Measurements from ENCODE around the gene SEMA3A. TPM values are rescaled to one million over a fixed set of nuclear protein-coding genes. Genes with fewer than 3 reads are reported as not detected.

The SEMA3A gene
- total RNA-seq, 1 donor from 2014 or later: 80.2 TPM

DNA sequence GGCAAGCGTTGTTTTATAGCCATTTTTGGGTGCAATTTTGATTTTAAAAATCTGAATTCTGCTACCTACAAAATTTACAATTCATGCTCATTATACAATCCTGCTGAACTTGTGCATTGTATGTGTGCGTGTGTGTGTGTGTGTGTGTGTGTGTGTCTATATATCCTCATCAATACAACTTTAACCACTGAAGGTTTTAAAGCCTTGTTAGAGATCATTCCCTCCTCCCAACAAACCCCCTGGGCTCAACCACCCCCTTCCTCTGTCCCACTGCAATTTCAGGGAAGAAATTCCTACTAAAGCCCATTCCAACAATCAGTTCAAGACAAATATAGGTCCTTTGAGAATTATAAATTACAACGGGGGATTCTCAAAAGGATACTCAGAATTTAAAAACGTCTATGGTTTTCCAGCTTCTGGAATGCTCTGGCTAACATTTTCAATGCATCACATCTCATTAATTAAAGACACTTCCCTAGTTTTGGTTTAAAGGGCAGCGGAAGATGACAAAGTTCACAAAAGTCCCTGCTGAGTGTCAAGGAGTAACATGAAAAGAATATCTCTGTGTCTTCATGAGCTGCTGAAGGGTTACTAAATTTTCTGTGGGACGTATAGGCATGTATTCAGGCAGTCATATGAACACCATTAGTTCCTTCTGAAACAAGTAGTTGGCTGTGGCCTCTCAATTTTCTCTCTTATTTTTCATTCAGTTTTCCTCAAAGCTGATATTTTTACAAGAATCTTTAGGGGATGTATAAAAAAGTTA, 889 bp upstream of the SEMA3A start:
- DNase-seq: no peak

DNA sequence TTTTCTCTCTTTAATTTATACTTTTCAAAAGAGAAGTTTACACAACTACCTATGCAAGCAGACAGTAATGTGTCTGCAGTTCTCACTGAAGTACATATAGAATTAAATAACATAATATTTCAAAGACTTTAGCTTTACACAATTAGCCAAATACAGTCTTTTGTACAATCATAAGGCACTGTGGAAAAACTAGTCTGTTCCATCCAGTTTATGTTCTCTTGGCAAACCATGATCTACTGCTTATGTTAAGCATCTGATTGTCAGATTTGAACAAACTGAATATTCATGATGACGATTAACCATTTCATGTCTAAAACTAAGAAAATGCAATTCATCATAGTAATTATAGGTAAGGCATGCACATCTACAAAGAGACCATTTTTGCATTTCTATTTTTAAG, 842 bp downstream of the SEMA3A start:
- DNase-seq: peak; percentile 31

DNA sequence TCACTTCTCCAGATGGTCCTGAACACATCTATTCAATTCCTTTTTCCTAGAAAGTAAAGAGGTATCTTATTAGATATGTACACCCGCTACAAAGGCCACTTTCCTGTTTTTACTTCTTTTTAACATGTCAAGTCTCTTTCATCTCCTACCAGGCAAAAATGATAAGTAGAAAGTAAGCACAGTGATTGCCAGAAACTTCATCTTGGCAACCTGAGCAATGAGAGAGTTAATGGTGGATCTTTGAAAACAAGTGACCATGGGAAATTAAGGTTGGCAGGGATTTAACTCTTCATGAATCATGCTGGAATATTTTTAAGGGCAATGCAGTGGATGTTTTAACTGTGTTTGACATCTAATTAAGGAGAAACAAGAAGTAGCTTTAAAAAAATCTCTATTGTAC, 2.7 kb downstream of the SEMA3A start:
- peak; percentile 56 for DNase-seq

DNA sequence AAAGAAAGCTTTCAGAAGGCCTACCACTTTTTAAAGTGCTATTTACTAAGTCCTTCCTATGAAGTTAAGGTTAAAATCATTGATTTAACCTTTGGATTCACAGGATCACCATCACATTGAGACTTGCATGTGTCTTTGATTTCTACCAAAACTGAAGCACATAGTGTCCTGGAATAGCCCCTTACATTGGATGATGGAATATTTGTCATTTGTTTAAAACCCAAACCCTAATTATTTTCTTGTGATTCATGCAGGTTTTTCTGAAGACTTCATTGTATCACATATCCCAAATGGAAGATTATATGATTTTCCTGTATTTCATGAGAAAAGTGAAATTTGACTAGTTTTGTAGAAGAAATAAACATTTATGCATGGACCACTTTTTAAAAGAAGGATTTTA, 3.3 kb downstream of the SEMA3A start:
- peak; percentile 20 for DNase-seq

DNA sequence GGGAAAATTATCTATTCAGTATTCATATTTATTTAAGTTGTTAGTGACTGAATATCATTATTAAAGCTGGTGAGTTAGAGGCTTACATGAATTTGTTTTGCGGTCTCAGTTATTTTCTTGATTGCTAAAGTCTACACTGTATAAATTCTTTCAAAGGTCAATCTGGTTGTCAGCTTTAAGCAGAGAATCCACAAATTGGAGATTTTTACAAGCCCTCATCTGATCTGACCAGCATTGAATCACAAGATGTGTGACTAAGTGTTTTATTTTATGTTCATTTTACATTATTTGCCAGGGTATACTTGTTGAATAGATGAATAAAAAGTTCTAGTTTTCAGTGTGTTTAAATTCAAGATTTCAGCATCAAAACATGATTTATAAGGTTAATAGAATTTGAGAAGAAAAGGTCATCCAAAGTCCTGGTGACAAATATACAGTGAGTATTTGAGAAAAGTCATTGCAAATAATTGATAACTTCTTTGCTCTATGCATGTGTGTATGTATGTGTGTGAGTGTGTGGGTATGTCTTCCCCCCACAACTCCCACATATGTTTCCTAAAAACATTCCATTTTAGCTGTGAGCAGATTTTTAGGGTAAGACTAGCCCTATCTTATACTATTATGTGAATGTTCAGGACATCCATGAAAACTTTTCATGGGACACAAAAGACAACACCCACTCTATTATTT, 4.4 kb downstream of the SEMA3A start:
- peak; percentile 17 for DNase-seq

DNA sequence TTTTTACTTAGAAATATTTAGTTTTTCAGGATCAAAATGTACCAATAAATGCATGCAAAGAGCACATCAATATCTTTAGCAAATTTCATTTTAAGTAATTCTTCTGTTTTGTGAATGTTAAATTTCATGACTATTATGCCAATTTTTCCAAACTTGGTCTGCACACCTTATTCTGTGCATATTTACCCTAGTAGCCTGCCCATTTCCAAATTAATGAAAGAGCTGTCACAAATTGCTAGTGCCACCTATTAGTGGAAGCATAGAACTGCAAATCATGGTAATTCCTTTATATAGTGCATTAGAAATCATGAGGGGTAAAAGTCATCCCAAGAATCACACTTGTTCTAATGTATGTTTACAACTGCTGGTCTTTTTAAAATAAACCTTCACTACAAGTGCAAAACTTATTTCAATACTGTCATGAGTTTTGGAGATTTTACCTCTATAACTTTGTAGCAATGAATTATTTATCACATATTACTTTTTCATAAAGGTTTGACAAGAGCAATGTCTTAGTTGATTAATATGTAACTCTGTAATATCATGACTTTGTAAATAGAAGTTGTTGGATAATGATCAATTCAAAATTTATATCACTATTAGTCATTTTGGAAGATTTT, 5.7 kb downstream of the SEMA3A start:
- DNase-seq: peak; percentile 67

DNA sequence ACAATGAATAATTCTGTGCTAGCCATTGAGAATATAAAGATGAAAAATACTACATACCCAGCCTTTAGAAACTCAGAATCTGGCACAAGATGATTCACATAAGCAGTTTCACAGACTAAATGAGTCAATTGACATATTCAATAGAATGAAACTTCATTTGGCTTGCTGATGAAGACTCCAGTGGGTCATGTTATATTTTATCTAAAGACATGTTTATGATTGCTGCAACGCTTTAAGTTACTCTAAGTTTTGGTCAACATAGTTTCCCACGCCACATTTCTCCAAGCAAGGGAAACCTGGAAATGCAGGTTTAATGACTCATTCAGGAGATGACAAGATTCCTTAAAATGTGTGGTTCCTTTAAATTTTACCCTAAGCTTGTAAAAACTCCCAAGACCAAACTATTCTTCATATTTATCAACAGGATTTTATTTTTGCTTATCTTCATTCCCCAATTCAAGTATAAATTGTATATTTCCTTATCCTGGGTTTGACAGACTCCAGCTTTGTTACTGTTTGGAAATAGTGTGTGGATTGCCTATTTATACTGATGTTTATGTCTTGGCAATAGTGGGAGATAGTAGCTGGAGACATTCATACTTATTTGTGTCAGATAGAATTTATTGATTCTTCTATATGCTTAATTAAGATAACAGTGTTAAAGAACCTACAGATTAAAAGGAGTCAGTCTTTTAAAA, 6.6 kb downstream of the SEMA3A start:
- DNase-seq: peak; percentile 78

DNA sequence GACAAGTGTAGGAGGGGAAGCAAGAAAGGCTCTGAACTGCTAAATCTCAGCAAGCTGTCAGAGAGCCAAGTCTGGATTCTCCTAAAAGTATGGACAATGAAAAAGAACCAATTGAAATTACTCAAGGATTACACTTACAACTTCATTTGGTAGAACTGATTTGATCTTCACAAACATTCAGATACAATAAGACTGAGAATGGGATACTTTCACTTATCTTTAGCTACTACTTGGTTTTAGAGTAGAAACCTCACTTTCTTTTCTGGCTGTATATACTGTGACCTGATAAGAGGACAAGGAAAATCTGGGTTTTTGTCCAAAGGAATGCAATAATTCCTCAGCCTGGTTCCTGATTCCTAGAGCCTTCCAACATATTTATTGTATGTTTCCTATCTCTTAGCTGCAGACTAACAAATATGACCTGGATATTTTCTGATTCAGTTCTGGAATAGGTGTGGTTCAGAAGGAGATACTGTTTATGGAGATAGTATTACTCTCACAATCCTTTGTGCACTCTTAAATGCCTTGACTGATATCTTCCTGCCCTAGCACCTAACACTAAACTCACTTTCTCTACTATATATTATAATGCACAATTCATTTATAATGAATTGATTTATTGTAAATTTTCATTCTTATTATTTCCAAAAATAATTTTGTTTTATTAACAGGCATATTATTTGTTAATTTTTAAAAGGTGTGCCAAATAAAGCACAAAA, 7.3 kb downstream of the SEMA3A start:
- peak; percentile 30 for DNase-seq

DNA sequence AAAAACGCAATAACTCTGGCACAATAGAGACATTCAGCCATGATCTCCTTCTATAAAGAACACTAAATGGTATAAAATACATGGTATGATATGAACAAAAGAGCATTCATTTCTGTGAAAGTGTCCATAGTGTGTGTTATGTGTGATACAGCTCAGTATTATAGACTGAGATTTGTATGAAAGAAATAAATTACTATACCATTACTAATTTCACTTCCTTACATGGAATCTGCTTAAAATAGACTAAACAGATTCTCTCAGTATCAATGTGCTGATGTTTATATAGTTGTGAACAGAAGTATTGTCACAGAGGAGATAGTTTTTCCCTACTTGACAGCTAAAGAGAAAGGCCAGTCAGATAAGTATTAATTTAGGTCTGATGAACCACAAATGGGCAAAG, 10.8 kb downstream of the SEMA3A start:
- no peak for DNase-seq

DNA sequence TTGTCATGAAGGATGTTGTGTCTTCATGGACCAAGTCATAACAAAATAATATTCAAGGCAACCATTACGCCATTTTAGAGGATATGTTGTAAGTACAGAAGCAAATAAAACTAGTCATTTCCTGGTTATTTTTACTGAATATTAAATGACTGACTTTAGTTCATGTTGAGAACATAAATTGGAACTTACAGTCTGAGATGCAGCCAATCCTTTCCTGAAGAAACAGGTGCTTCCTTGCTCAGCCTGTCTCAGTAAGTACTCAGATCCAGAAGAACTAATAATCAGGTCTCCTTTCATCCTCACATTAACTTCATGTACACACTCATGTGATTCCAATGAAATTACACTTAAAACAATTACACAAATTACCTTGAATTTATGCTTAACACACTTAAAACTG, 12.3 kb downstream of the SEMA3A start:
- peak; percentile 82 for DNase-seq

DNA sequence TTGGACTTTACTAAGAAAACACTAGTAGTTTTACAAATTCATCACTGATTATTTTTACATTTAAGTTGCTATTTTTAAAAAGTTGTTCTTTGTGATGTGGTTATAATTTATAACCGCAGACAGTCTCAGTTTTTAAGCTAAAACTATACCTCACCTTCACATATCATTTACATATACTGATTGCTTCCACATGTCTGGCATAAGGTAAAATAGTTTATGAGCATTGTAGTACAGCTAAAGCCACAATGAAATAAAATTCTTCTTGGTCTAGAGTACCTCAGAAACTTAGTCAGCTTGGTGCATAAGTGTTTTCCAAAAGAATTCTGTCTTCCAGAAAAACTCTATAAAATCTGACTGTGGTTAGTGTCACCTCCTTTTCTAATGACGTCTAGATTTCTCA, 13.0 kb downstream of the SEMA3A start:
- no peak for DNase-seq

DNA sequence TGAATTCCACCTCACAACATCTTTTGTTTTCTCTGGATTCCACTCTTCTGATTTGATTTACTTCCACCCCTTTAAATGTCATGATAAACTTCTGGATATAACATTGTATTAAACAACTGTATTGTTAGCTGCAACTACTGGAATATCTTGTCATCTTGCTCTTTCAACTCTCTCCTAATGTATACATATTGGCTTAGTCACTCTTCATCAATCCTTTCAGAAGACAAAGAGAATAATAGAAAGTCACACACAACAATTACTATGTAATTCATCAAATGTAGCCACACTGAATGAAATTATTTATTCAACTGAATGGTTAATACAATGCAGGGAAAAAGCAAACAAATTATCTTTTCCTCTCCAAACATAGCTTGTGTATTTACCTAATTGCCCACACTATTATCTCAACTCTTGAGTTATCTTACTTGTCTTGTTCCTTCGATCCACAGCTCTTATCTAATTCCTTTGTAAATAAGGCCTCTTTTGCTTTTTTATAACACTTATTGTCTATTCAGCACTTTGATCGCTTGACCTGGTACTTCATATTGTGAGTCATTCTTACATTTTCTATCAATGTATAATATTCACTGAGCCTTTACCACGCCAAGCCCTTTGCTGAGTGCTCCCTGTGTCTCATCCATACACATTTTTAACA, 16.7 kb downstream of the SEMA3A start:
- peak; percentile 29 for DNase-seq

DNA sequence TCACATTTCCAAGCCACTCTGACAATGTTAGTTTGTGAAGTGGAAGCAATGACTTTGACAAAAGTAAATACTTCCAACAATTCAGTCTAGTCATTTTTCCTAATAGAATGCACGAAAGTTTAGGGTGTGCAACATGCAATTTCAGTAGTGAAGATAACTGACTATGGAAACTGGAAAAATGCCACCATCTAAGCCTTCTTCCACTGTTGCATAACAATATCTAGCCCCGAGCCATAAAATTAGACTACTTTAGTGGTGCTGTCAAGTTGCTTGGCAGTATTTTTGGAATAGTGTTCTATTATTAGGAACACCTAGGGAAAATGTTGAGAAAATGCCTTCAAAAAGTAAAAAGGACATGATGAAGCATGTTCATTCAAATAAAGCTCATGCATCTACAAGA, 17.9 kb downstream of the SEMA3A start:
- DNase-seq: no peak

DNA sequence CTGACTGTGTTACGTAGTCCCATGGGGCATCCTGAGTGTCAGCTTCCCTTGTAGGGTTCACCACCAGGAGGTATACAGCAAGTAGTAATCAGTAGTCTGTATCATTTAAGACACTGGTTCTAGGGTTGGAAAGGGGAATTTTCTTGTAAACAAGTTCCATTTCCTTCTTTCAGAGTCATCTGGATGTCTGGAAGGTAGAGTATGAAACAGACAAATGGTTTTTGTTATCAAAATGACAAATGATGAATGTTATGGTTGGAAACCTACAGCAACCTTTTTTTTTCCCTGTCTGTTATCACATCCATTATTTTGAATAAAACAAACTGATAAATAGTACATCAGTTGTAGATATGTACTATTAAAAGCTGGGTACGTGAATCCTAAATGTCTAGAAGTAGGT, 19.1 kb downstream of the SEMA3A start:
- DNase-seq: no peak

DNA sequence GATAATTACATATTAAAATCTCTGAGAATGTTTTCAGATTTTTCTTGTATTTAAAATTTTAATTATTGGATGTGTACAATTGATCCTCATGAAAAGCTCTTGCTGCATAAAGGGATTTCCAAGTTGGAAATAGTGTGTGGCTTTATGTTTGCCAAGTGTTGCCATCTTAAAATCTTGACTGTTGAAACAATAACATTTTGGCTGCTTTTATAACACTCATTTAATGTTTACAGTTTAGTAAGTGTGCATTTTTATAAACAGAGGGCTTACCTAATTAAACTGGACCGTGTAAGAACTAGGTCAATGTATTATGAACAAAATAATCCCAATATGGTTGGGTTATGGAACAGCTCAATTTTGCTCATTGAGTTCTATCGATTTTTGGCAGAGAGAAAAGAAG, 23.9 kb downstream of the SEMA3A start:
- no peak for DNase-seq

DNA sequence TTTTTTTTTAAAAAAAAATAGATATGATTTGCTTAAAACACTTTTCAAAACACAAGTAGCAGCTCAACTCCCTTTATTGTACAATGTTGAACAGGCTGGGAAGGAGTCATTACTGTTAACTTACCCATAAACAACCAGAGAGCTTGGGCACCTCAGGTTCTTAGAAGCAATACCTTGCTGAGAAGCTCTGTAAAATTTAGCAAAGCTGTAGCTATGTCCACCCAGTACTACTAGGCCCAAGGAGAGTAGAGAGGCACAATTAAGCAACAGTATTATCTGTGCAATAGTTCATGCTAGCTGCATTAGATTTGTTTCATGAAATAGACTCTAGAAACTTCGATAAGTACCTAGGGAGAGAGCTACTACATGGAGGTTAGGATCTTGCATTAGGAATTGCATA, 32.0 kb downstream of the SEMA3A start:
- no peak for DNase-seq

DNA sequence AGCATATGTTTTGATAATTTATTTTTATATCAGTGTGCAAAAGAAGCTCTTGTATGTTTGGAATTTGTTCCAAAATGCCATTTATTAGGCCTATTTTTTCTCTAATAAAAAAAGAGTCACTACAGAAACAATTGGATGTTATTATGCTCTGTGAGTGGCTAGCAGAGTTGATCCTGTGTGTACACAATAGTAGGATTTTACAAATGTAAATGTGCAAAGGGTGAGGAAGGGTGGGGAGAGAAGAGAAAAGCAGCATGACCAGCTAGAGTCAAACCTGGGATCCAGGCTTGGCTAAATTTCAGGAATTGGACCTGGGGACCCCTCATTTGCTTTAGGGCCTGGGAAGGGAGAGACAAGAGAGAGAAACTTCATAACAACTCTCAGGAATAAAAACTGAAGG, 32.5 kb downstream of the SEMA3A start:
- DNase-seq: no peak

DNA sequence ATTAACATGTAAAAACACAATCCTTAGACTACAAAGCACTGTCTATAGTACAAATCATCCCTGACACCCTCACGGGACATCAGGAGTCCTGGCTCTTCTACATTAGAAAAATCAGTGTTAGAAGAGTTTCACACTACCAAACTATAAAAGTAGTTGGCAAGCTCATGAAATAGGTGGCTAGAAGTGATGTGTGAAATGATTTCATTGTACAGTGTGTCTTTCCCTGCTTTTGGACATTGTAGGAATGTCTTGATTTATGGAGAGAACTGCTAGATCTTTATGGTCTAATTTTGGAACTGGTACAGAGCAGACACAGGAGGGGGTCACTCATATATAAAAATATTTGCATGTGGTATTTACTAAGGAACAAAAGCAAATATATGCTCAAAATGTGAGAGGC, 33.2 kb downstream of the SEMA3A start:
- no peak for DNase-seq

DNA sequence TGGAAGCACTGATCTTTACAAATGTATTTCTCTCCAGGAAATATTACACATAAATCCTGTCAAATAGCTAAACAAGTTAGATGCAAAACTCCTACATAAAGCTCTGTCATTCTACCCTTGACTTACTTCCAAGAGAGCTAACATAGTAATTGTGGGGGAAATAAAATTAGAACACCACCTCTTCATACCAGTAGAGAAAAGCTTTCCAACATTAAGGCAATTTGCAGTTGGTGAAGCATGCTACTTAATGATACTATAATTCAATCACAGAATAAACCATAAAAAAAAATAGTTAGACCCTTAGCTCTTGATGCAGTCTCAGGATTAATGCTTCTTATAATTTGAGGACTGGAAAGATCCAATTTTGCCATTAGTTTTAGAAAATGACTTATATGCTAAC, 35.2 kb downstream of the SEMA3A start:
- no peak for DNase-seq

DNA sequence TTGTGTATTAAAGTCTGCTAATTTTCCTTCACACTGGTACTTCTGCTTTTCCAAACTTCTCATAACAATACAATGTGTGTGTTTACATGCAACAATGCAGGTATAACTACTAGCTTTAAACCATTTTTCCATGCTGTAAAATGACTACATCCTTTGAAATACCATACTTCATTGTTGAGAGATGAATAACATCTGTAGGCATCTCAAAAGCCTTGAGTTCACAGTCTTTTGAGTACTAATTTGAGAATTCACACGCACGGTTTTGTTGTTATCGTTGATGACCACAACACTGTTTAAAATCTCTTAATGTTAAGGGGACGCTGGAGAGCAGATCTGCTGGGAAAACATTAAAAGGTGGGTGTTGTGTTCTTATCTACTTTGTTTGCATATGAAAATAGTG, 37.4 kb downstream of the SEMA3A start:
- DNase-seq: no peak

DNA sequence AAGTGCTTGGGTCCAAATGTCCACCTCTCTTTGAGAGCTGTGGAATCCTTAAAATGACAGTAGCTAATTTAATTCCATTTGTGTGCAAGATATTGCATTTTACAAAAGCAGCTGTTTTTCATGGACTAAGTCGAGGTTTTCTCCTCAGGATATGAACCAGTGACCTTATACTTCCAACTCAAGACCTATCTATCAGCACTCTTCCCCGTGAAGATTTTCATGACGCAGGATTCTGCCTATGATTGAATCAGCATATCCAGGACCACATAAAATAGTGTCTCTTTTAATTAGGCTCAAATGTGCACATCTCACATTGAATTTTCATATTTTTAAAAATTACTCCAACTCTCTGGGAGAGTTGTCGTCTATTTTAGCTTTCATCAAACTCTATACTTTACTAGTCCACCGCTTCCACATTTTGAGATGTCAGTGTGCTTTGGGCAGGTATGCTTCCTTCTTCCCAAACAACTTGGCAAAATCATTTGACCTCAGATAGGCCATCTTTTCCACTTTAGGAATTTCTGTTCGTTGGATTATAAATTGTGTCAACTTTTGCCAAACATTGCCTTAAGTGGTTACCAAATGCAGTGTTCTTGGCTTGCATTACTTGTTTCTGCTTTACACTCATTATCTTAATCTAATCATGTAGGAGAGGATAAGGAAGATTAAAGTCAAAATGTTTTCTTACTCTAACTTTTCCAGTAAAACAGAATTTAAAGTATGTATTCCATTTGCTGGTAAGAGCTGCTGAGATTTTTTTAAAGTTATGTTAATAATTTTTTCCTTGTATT, 39.4 kb downstream of the SEMA3A start:
- no peak for DNase-seq

Measured in dermis blood vessel endothelial cell (primary cell).